HG02678 (cell line): ENCODE results near the gene CNTROB.

Experiments used
- ATAC-seq: cut with Tn5 transposase; IDR thresholded peaks from one replicate; pipeline ENCODE4 v1.9.1; 2021; ENCODE audit warnings: mild to moderate bottlenecking, moderate library complexity; ENCODE audit not compliant: unreplicated experiment

The CNTROB gene

DNA sequence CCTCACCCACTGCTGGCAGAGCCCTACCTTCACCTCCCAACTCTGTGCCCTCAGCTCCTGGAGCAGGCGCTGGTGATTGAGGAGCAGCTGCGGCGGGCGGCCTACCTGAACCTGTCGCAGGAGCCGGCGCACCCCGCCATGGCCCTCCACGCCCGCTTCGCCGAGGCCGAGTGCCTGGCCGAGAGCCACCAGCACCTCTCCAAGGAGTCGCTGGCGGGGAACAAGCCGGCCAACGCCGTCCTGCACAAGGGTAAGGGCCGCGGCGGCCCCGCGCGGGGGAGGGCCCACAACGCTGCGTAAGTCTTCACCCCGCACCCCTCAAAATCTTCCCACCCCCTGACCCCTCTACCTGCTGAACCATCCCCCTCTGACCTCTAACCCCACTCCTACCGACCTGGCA is 22.9 kb upstream of the CNTROB start:
- ATAC-seq, result no peak

DNA sequence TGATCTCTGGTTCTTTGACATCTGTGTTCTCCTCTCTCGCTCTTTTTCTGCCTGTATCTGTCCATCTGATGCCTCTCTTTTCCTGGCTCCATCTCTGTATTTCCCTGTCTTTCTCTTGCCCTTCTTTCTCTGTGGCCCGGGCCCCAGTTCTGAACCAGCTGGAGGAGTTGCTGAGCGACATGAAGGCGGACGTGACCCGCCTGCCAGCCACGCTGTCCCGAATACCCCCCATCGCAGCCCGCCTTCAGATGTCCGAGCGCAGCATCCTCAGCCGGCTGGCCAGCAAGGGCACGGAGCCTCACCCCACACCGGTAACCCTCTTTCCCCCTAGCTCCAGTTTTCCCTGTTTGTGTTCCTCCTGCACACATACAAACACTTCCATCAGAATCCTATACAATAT is 21.7 kb upstream of the CNTROB start:
- no peak for ATAC-seq

DNA sequence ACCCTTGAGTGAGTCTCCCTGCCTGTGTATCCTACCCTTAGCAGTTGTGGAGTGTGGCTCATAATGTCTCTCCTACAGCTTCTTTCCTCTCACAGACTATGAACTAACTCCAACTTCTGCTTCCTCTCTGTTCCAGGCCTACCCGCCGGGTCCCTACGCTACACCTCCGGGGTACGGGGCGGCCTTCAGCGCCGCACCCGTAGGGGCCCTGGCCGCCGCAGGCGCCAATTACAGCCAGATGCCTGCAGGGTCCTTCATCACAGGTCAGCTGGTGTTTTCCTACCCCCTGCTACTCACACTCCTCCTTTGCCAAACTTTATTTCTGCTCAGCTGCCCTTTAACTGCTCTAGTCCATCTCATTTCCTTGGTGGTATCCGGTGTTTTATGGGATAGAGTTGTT is 21.3 kb upstream of the CNTROB start:
- no peak for ATAC-seq

DNA sequence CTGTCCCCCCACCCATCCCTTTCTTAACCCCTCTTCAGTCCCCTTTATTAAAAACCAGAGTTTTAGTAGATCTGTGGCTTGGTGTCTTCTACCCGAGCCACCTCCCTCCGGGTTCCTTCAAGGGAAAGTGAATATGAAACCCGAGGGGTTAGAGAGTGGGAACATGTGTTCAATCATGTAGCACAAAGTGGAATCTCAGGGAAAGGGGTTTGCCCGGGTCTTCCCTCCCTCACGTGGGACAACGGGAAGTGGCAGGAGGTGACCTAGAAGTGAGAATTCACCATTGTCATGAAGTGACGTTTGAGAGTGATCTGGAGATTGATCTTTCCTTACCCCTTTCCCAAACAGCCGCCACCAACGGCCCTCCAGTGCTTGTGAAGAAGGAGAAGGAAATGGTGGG is 20.9 kb upstream of the CNTROB start:
- no peak for ATAC-seq

DNA sequence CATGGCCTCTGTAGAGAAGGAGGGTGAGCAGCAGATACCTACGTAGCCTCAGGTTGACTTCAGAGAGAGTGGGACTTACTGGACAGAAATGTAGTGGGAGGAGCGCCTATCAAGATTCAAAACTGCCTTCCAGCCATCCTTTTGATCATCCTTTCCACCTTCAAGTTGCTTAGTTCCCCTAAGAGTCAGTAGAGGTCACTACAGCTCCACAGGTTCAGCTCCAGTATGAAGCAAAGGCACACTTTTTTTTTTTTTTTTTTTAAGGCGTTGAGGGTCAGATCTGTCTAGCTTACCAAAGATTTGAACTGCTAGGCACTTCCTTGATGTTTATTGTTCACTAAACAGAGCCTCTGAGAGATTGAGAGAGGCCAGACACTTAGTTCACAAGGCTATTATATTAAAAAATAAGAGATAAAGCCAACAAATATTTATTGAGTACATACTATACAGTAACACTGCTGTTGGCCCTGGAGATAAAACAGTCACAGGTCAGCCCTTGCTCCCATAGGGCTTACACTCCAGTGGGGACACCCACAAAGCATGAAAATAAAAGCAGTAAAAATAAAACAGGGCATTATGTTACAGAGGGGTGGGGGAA is 19.0 kb upstream of the CNTROB start:
- ATAC-seq, result no peak

DNA sequence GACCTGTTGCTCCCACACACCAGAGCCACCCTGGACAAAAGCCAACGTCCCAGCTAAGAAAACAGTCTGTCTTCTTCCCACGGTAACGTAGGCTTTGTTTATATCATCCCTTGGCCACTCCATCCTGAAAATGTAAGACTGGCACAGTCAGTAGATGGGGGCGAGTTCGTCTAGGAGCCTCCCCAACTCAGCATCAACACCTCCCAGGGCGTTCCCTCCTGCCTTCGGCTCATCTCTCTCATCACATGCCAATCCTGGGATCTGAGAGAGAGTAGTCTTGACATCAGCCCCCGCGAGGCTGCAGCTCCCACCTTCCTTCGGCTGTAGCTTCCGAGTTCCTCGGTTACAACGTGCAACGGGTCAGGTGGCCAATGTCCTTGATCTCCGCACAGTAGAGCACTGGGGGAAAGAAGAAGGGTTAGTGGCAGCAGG is 16.8 kb upstream of the CNTROB start:
- no peak for ATAC-seq

DNA sequence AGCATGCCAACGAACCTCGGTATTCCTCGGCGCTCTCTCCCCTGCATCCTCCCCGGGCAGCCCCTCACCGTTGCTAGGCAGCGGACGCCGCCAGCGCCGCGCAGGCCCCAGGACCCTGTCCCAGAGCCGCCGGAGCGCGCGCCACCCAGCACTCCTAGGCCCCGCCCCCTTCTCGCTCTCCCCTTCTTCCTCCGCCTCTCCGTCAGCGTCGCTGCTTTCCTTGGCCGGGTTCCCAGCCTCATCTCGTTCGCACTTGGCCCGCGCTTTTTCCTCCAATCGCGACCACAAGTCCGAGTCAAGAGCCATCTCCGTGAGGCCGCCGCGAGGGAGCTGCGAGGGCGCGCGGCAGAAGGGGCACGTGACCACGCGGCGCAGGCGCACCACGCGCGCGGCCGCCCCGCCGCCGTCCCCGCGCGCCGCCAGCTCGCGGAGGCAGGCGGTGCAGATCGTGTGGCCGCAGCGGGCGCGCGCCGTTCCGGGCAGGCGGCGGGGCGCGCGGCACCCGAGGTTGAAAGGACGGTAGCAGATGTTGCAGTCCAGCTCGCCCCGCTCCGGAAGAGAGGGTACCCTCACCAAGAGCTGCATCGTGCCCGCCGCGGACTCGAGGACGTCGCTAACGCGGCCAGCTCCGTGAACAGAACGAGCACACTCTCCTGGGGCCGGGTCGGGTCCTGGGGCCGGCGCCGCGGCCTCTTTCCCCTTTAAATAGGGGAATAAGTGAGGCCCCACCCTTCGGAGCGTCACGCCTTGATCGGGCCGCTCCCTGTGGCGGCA is 16.2 kb upstream of the CNTROB start, which contains the start of gene RNF227:
Gene RNF227, minus strand, starts transcription at position 679 of the 774 bp plus-strand sequence. Its CDS starts 94 bp downstream, at position 585.
- ATAC-seq, result peak; percentile 76

DNA sequence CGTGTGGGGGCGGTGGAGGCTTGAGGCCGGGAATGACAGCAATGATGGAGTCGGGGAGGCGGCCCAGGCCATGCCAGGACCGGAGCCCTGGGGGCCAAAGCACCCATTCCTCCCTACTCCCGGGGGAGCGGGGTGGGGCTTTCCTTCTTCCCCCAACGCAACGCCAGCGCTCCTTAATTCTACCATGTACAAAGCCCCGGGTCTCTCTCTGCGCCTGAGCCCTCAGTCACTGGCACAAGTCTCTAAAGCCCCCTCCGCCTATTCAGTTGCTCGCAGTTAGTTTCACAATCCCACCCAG is 15.7 kb upstream of the CNTROB start:
- ATAC-seq, result no peak

DNA sequence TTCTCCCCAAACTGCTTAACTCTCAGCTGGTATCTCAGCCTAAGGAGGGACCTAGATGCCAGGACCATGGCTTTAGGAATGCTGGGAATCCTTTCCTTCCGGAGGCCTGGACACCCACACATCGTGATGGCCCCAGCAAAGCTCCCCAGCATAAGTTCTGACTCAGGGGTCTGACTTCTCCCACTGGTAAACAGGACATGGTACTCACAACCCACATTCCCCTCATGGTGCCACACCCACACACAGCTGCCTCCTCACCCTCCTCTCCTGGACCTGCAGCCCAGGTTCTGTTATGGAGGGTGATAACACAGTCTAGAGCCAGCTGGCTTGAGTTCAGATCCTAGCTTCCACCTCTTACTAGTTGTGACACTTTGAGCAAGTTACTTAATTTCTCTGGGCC is 15.2 kb upstream of the CNTROB start:
- ATAC-seq, result no peak

DNA sequence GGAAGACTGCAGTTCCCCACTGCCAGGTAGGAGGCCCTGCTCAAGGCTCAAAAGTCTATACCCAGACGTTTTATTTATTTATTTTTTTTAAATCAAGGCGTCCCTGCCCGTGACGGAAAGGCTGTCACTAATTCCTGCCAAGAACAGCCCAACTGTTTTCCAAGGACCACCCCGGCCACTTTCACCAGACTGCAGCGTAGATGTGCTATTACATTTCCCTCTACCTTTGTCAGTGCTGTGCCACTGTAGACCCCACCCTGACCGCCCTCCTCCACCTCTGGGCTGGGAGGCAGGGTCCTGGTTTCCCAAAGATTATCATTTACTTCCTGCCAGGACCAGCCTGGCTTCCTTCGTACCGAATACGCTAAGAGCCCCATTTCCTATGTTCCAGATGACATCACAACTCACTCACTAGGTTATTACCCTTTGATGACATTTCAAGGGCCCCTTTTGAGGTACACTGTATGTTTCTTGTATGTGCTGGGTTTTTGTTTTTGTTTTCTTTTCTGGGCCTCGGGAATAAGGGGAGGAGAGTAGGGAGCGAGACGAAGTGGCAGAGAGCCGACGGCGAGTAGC is 9.6 kb upstream of the CNTROB start:
- no peak for ATAC-seq

DNA sequence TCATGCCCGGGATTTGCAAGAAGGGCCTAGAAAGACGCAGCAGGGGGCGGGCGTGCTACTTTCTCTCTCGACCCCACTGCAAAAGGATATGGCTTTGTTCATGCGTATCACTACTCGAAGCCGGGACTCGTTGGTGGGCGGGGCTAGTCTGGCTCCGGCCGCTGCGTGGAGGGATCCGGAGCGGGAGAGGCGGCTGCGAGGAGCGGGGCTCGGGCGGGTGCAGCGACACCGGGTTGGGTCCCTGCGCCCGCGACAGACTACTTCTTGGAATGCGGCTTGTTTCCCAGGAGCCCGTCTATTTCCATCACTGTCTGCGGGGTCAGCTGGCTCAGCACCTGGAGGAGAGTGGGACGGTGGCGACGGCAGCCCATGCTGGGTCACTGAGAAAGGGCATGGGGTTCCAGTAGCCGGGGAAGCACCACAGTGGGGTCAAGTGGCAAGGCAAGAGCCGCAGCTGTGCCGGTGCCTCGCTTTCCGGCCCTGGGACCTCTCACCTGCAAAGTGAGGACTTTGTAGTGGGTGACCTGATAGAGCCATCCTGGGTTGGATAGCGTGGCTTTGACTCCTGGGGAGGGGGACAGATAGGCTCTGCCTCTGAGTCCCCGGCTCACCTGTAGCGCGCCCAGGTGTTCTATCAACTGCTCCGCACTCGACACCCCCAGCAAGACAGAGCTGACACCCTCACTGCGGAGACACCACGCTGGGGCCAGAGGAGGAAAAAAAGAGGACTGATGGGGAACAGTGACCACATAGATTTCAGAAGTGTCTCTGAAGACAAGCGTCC is 9.0 kb upstream of the CNTROB start:
- ATAC-seq, result peak; percentile 50

DNA sequence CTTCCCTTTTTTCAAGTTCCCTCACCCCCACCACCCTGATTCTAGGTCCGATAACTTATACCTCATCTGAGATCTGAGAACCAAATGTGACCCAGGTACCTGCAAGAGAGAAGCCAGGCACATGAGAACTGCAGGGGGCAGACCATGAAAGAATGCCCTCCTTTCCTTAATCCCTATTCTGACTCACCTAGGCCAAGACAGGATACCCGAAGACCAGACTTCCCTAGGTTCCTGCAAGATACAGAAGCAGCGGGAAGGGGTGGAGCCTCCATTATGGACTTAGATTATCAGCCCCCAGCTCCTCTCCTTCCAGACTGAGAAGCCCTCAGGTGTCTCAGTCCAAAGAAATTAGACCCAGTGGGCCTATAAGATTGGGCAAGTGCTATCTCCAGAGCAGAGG is 4.4 kb upstream of the CNTROB start:
- ATAC-seq, result no peak

DNA sequence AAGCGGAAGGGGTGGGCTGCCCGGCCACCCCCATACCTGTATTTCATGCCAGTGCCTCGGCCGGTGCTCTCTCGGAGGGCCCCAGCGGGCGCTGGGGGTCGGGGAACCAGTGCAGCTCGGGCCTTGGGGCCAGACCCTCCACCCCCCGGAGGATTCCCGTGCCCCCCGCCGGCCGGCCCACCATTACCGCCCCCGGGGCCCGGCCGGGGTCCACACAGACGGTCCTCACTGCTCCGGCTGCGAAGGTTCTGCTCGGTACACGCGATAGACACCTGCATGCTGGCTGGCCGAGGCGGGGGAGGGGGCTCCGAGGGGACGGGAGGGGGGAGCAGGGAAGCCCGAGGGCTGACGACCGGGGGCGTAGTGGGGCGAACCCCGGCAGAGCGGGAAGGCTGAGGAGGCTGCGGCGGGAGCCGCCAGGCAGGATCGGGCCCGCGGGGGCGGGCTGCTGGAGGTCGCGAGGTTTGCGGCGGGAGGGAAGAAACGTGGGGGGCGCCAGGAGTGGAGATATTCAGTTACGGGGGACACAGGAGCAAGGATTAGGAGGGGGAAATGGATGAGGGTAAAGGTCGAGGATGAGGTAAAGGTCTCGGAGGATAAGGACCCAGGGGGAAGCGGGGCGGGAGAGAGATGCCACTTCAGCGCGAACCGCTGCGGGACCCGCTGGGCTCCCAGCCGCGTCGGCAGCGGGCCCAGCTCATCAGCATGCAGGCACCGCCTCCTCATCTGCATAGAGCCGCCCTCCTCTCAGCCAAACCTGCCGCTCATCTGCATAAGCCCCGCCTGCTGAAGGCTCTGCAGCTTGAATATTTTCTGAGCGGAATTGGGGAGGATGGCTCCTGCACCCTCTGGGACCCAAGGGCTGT is 2.6 kb upstream of the CNTROB start, which contains the start of gene KCNAB3:
Gene KCNAB3, minus strand, starts transcription at position 699 of the 866 bp plus-strand sequence. Its CDS starts 421 bp downstream, at position 278.
- ATAC-seq, result no peak

DNA sequence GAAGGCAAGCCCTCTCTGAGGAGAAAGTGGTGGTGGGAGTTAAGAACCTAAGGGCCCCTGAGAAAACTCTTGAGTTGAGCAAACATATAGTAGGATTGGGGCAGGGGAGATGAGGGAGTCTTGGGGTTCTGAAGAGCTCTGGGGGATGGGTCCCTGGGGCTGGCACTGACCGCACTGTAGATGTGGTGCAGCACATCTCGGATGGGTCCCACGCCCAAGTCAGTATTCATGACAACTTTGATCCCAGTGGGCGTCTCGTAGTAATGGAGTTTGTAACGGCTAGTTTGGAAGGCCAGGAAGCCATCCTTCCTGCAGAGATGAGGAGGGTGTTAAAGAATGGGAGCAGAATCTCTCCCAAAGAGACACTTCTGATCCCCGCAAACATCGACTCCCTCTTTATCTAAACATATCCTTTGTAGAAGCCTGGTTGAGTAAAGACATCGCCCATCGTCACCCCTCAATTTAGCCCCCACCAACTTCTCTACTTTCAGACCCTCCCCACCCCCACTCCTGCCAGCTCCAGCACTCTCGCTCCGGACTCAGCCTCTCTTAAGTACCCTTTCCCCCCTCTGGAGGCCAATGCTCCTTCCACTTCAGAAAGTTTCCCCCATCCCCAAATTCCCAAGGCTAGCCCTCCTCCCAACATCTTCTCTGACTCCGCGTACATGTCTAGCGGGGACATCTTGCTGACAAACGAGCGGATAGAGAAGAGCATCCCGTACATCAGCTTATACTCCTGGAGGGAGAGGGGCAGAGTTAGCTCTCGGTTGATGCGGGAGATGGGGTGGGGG is 970 bp upstream of the CNTROB start:
- ATAC-seq, result no peak

DNA sequence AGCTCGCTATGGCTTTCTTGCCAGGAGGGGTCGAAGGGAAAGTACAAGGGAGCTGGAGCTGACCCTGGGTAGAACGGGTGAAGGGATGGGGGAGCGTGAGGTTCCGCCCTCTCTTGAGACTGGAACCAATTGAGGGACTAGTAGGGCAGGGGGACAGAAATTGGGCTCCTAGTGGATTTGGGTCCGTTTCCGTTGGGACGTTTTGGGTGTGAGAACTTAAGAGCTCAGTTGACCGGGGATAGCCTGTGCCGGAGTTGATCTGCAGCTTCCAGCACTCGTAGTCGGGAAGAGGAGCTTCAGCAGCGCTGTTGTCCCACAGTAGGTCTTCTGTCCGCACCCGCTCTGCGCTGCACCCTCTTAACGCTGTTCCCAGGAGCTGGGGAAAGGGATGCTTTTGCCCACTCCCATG is 481 bp downstream of the CNTROB start:
- ATAC-seq, result no peak

DNA sequence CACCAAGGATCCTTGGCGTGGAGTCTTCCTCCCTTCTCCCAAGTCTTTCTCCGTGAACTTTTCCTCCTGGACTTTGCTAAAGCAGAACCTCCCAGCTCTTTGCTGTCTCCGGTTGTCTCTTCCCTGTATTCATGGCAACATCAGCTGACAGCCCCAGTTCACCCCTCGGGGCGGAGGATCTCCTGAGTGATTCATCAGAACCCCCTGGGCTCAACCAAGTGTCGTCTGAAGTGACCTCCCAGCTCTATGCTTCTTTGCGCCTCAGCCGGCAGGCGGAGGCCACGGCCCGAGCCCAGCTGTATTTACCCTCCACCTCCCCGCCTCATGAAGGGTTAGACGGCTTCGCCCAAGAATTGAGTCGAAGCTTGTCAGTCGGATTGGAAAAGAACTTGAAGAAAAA is 943 bp downstream of the CNTROB start:
- ATAC-seq, result no peak

DNA sequence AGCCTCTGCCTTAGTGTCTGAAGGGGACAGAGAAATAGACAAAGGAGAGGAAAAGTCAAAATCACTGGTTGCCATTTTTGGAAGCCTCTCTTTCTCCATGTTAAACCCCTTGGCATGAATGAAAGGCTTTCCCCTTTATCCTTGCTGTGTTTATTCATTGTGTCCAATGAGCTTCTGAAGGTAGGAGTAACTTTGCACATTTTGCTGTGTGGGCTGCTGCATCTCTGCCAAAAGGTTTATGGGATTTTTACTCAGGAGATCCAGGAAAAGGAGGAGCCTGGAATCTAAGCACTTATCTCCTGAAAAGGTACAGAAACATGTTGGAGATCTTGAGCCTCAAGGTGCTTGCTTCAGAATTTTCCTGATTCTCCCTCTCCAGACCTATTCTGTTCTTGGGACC is 3.9 kb downstream of the CNTROB start:
- no peak for ATAC-seq

DNA sequence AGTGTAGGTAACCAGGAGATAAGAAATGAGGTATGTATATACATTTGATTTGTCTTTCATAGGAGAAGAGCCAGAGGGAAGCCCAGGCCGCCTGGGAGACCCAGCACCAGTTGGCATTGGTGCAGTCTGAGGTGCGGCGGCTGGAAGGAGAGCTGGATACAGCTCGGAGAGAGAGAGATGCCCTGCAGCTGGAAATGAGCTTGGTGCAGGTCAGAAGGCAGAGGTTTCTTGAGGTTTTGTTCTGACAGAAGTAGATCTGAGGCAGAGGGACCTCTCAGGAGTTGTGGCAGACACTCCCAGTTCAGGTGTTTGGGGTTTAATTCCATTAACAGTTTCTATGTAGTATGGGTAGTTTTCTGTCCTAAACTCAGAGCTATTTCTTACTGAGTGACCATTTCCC is 8.0 kb downstream of the CNTROB start:
- ATAC-seq, result no peak

DNA sequence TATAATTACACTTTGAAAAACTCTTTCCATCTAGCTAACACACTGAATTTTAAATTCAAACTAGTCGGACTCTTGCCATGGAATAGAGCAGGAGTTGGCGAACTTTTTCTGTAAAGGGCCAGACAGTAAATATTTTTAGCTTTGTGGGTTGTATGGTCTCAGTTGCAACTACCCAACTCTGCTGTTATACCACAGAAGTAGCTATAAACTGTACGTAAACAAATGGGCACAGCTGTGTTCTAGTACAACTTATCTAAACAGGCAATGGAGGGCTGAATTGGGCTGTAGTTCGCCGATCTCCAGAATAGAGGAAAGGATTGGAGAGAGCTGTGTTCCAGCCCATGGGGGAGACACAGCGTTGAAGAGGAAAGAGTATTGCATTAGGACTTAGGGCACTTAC is 8.7 kb downstream of the CNTROB start:
- no peak for ATAC-seq

DNA sequence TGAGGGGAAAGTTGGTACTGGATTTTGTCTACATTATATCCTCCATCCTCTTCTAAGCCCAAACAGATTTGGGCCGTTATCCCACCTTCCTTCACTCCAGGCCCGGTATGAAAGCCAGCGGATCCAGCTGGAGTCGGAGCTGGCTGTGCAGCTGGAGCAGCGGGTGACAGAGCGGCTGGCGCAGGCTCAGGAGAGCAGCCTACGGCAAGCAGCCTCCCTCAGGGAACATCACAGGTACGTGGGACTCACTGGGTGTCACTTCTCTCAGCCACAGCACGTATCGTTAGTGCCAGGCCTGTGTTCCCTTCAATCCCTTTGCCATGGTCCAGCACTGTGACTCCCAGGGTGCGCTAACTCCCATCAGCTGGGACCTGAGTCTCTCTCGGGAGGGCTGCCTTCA is 11.3 kb downstream of the CNTROB start:
- ATAC-seq, result no peak
